Lower leg skin (tissue), 3 donors: ENCODE measurements around the gene MRPL10.

Experiments
- POLR2A ChIP-seq, 2 donors: fragments of 450-650 bp; IDR thresholded peaks; one replicate each; pipeline ENCODE4 v1.6.1; 2016 to 2017; ENCODE audit warnings: antibody characterized with exemption in 2 of 2, mild to moderate bottlenecking in 1 of 2, moderate library complexity in 1 of 2
- TF ChIP-seq, protein P1 (sequence below), 3 donors: fragments of 450-650 bp; IDR thresholded peaks; one replicate each; pipeline ENCODE4 v1.5.1; 2016; ENCODE audit warnings: antibody characterized with exemption in 3 of 3, mild to moderate bottlenecking in 3 of 3, moderate library complexity in 2 of 3

DNA sequence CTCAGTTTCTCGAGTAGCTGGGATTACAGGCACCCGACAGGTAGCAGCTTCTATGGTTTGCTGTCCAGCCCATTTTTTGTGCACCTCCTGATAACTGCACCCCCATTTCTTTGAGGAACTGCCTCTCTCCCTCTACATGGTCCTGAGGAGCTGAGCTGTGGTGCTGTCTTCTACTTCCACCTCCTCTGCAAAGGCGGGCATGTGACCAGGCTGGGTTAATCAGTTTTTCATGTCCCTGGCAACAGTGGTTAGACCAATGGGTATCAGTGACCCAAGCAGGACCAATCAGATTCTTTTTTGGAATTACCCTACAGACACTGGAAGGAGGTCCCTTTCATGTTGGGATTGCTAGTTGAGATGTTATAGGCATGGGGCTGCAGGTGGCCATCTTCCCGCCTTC lies 57.0 kb downstream of the MRPL10 start:
- TF ChIP-seq POLR2A (IDR thresholded peaks at IDR 0.05) = no peak
- TF ChIP-seq, protein P1, sequence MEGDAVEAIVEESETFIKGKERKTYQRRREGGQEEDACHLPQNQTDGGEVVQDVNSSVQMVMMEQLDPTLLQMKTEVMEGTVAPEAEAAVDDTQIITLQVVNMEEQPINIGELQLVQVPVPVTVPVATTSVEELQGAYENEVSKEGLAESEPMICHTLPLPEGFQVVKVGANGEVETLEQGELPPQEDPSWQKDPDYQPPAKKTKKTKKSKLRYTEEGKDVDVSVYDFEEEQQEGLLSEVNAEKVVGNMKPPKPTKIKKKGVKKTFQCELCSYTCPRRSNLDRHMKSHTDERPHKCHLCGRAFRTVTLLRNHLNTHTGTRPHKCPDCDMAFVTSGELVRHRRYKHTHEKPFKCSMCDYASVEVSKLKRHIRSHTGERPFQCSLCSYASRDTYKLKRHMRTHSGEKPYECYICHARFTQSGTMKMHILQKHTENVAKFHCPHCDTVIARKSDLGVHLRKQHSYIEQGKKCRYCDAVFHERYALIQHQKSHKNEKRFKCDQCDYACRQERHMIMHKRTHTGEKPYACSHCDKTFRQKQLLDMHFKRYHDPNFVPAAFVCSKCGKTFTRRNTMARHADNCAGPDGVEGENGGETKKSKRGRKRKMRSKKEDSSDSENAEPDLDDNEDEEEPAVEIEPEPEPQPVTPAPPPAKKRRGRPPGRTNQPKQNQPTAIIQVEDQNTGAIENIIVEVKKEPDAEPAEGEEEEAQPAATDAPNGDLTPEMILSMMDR (IDR thresholded peaks at IDR 0.05) = no peak
